Measurements from ENCODE around the gene UVRAG.

Gene UVRAG

GRCh38 chr11:76086743-76087635, 272.0 kb downstream of the UVRAG start:
- TF ChIP-seq EZH2phosphoT487 (conservative IDR thresholded peaks at IDR 0.05; ENCODE audit: low read length) (no peak), CTCF (IDR thresholded peaks at IDR 0.05; ENCODE audit: insufficient read depth, low read length, poor library complexity, severe bottlenecking) (no peak)
- Histone ChIP-seq H2AFZ (ENCODE audit: low read depth, low read length, severe bottlenecking) (no peak overlapping the region), H3K9me3 (ENCODE audit: insufficient read depth, low read length) (peaks cover 5% of the 10 kb centered on the region; the same call in 1 of the 2 replicates), H3K9ac (ENCODE audit: low read length) (no peak overlapping the region), H3K4me3 (ENCODE audit: insufficient read depth, low read length, poor library complexity, severe bottlenecking) (no peak overlapping the region), H3K27me3 (ENCODE audit: low read length) (no peaks in the 10 kb centered on the region), H3K27ac (ENCODE audit: low read depth, low read length) (no peak overlapping the region), H3K4me2 (ENCODE audit: low read depth, low read length, poor library complexity, severe bottlenecking) (no peak overlapping the region), H3F3A (ENCODE audit: insufficient read depth) (no peaks in the 10 kb centered on the region), H3K79me2 (ENCODE audit: insufficient read depth, low read length) (peaks cover 5% of the 10 kb centered on the region; the same call in 1 of the 2 replicates), H4K20me1 (ENCODE audit: low read depth, low read length) (no peaks in the 10 kb centered on the region), H3K9me2 (replicated peaks; ENCODE audit: insufficient read depth, low read length) (no peaks in the 10 kb centered on the region), H3K36me3 (ENCODE audit: low read length) (peaks cover 8% of the 10 kb centered on the region; the same call in 1 of the 2 replicates)

GRCh38 chr11:76087749-76088148, 272.7 kb downstream of the UVRAG start:
- TF ChIP-seq EZH2phosphoT487 (conservative IDR thresholded peaks at IDR 0.05; ENCODE audit: low read length) (no peak), CTCF (IDR thresholded peaks at IDR 0.05; ENCODE audit: insufficient read depth, low read length, poor library complexity, severe bottlenecking) (no peak)
- no peaks in the 10 kb centered on the region for H4K20me1 ChIP-seq (ENCODE audit: low read depth, low read length)
- H3K36me3 ChIP-seq (ENCODE audit: low read length), result peaks cover 8% of the 10 kb centered on the region; the same call in 1 of the 2 replicates
- peaks cover 5% of the 10 kb centered on the region; the same call in 1 of the 2 replicates for H3K79me2 ChIP-seq (ENCODE audit: insufficient read depth, low read length)
- no peaks in the 10 kb centered on the region for H3F3A ChIP-seq (ENCODE audit: insufficient read depth)
- no peaks in the 10 kb centered on the region for H3K9me2 ChIP-seq (replicated peaks; ENCODE audit: insufficient read depth, low read length)
- H3K4me3 ChIP-seq (ENCODE audit: insufficient read depth, low read length, poor library complexity, severe bottlenecking), result no peak overlapping the region
- H3K4me2 ChIP-seq (ENCODE audit: low read depth, low read length, poor library complexity, severe bottlenecking), result no peak overlapping the region
- H2AFZ ChIP-seq (ENCODE audit: low read depth, low read length, severe bottlenecking), result no peak overlapping the region
- H3K27me3 ChIP-seq (ENCODE audit: low read length), result no peaks in the 10 kb centered on the region
- H3K9me3 ChIP-seq (ENCODE audit: insufficient read depth, low read length), result peaks cover 5% of the 10 kb centered on the region; the same call in 1 of the 2 replicates
- H3K27ac ChIP-seq (ENCODE audit: low read depth, low read length), result no peak overlapping the region
- H3K9ac ChIP-seq (ENCODE audit: low read length), result no peak overlapping the region

- Histone ChIP-seq H3F3A (ENCODE audit: insufficient read depth) (no peaks in the 10 kb centered on the region), H3K27ac (ENCODE audit: low read depth, low read length) (no peak overlapping the region), H3K4me3 (ENCODE audit: insufficient read depth, low read length, poor library complexity, severe bottlenecking) (no peak overlapping the region), H4K20me1 (ENCODE audit: low read depth, low read length) (no peaks in the 10 kb centered on the region), H3K27me3 (ENCODE audit: low read length) (no peaks in the 10 kb centered on the region), H3K4me2 (ENCODE audit: low read depth, low read length, poor library complexity, severe bottlenecking) (no peak overlapping the region), H2AFZ (ENCODE audit: low read depth, low read length, severe bottlenecking) (no peak overlapping the region), H3K9me3 (ENCODE audit: insufficient read depth, low read length) (peaks cover 5% of the 10 kb centered on the region; the same call in 1 of the 2 replicates), H3K9ac (ENCODE audit: low read length) (no peak overlapping the region), H3K36me3 (ENCODE audit: low read length) (peaks cover 8% of the 10 kb centered on the region; the same call in 1 of the 2 replicates), H3K79me2 (ENCODE audit: insufficient read depth, low read length) (peaks cover 5% of the 10 kb centered on the region; the same call in 1 of the 2 replicates), H3K9me2 (replicated peaks; ENCODE audit: insufficient read depth, low read length) (no peaks in the 10 kb centered on the region)
- no peak for TF ChIP-seq CTCF (IDR thresholded peaks at IDR 0.05; ENCODE audit: insufficient read depth, low read length, poor library complexity, severe bottlenecking)
- no peak for TF ChIP-seq EZH2phosphoT487 (conservative IDR thresholded peaks at IDR 0.05; ENCODE audit: low read length)
These were observed 273.5 kb downstream of the UVRAG start for GRCh38 chr11:76088511-76088910.
